ENCODE results near the gene GEMIN8. TPM values are rescaled to one million over a fixed set of nuclear protein-coding genes. Genes with fewer than 3 reads are reported as not detected.
A peak's percentile ranks its signal among the peaks of the same experiment; 100 is the strongest.

GEMIN8 gene, protein sequence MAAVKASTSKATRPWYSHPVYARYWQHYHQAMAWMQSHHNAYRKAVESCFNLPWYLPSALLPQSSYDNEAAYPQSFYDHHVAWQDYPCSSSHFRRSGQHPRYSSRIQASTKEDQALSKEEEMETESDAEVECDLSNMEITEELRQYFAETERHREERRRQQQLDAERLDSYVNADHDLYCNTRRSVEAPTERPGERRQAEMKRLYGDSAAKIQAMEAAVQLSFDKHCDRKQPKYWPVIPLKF
- total RNA-seq (16.5 TPM), polyA plus RNA-seq (10 to 100 TPM; 24.2 to 37.9 (median 28.1) TPM)

- H3K4me3 Mint-ChIP-seq: peak within 1 kb of the TSS; percentile 87 to 99 (median 94)
- peak within 1 kb of the TSS; percentile 92 to 100 (median 97) for H3K27ac Mint-ChIP-seq
- peaks cover 3% of the 10 kb centered on the region for H3K36me3 Mint-ChIP-seq
- Histone ChIP-seq H3K36me3 (ENCODE audit: control insufficient read depth, insufficient read depth, low read length) (no peaks in the 10 kb centered on the region), H3K4me1 (ENCODE audit: control insufficient read depth, insufficient read depth, low read length, poor library complexity, severe bottlenecking) (peaks cover 32% of the 10 kb centered on the region), H3K27me3 (ENCODE audit: control insufficient read depth, insufficient read depth, low read length) (no peaks in the 10 kb centered on the region), H3K27ac (ENCODE audit: insufficient read depth, low read length, poor library complexity, severe bottlenecking) (peak within 1 kb of the TSS; percentile 87), H3K9me3 (ENCODE audit: control insufficient read depth in 2 of 2, low read length in 2 of 2) (no peaks in the 10 kb centered on the region), H3K4me3 (ENCODE audit: low read depth, low read length) (peak within 1 kb of the TSS; percentile 86)
- H3K27me3 Mint-ChIP-seq: peaks cover 5% of the 10 kb centered on the region
- ATAC-seq (ENCODE audit: low read depth in 2 of 2) (peak; percentile 96 to 98), DNase-seq (peak; percentile 82 to 95 (median 92))
- no peaks in the 10 kb centered on the region for H3K9me3 Mint-ChIP-seq
- peaks cover 8 to 55% (median 34%) of the 10 kb centered on the region in 4 donors for H3K4me1 Mint-ChIP-seq
Measured at GRCh38 chrX:14029425-14030173, at the start of gene GEMIN8. Gene GEMIN8, minus strand, starts transcription at chrX:14029892. Its CDS starts 8,414 bp downstream, at chrX:14021478.

DNA sequence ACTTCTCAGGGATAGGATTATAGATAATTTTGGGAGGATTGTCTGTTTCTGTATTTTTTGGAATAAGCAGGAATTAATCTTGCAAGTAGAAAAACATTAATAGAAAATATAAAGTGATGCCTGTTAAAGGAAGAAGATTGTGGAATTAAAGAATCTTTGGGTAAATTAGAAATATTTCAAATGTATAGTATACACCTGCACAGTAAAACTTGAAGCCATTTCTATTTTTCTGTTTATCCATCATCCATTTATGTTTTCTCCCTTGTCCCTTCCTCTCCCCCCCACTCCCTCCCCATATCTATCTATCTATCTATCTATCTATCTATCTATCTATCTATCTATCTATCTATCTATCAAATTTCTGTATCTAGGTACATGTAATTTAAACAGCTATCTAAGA lies 46.9 kb upstream of the GEMIN8 start:
- H3K4me1 Mint-ChIP-seq: no peaks in the 10 kb centered on the region
- no peaks in the 10 kb centered on the region for H3K9me3 Mint-ChIP-seq
- Histone ChIP-seq H3K36me3 (ENCODE audit: control insufficient read depth, insufficient read depth, low read length) (no peaks in the 10 kb centered on the region), H3K9me3 (ENCODE audit: control insufficient read depth in 2 of 2, low read length in 2 of 2) (no peaks in the 10 kb centered on the region), H3K27ac (ENCODE audit: insufficient read depth, low read length, poor library complexity, severe bottlenecking) (no peak overlapping the region), H3K4me3 (ENCODE audit: low read depth, low read length) (no peak overlapping the region), H3K27me3 (ENCODE audit: control insufficient read depth, insufficient read depth, low read length) (no peaks in the 10 kb centered on the region), H3K4me1 (ENCODE audit: control insufficient read depth, insufficient read depth, low read length, poor library complexity, severe bottlenecking) (no peaks in the 10 kb centered on the region)
- H3K4me3 Mint-ChIP-seq: no peak overlapping the region
- no peak overlapping the region for H3K27ac Mint-ChIP-seq
- H3K27me3 Mint-ChIP-seq: no peaks in the 10 kb centered on the region
- H3K36me3 Mint-ChIP-seq: no peaks in the 10 kb centered on the region
- no peak for DNase-seq
- no peak for ATAC-seq (ENCODE audit: low read depth in 2 of 2)

GRCh38 chrX:14073556-14073955 lies 43.9 kb upstream of the GEMIN8 start:
- H3K36me3 ChIP-seq (ENCODE audit: control insufficient read depth, insufficient read depth, low read length): no peaks in the 10 kb centered on the region
- Mint-ChIP-seq H3K4me1 (no peaks in the 10 kb centered on the region), H3K27me3 (peaks cover 1% of the 10 kb centered on the region), H3K4me3 (no peak overlapping the region), H3K27ac (no peak overlapping the region), H3K9me3 (no peaks in the 10 kb centered on the region), H3K36me3 (no peaks in the 10 kb centered on the region)
- no peaks in the 10 kb centered on the region for H3K9me3 ChIP-seq (ENCODE audit: control insufficient read depth in 2 of 2, low read length in 2 of 2)
- ATAC-seq (ENCODE audit: low read depth in 2 of 2) (no peak), DNase-seq (no peak)
- no peaks in the 10 kb centered on the region for H3K4me1 ChIP-seq (ENCODE audit: control insufficient read depth, insufficient read depth, low read length, poor library complexity, severe bottlenecking)
- H3K4me3 ChIP-seq (ENCODE audit: low read depth, low read length): no peak overlapping the region
- H3K27me3 ChIP-seq (ENCODE audit: control insufficient read depth, insufficient read depth, low read length): no peaks in the 10 kb centered on the region
- H3K27ac ChIP-seq (ENCODE audit: insufficient read depth, low read length, poor library complexity, severe bottlenecking): no peak overlapping the region

DNA sequence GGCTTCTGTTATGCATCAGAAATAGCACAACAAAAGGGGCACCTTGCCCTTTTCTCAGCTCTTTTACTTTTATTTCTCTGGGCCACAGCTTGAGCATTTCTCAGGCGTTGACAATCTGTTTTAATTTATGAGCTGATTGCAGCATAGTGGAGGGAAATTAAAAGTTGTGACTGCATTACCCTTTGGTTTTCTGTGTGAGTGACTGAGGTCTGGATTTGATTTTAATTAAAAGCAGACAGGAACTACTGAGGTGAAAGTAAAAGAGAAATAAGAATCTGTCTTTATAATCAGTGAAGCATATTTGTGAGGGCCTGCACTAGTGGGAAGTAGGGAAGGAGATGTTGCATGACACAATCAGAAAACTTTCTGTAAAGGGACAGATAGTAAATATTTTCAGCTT lies 43.4 kb upstream of the GEMIN8 start:
- Histone ChIP-seq H3K27ac (ENCODE audit: insufficient read depth, low read length, poor library complexity, severe bottlenecking) (no peak overlapping the region), H3K36me3 (ENCODE audit: control insufficient read depth, insufficient read depth, low read length) (no peaks in the 10 kb centered on the region), H3K4me1 (ENCODE audit: control insufficient read depth, insufficient read depth, low read length, poor library complexity, severe bottlenecking) (no peaks in the 10 kb centered on the region), H3K27me3 (ENCODE audit: control insufficient read depth, insufficient read depth, low read length) (no peaks in the 10 kb centered on the region), H3K9me3 (ENCODE audit: control insufficient read depth in 2 of 2, low read length in 2 of 2) (no peaks in the 10 kb centered on the region), H3K4me3 (ENCODE audit: low read depth, low read length) (no peak overlapping the region)
- no peaks in the 10 kb centered on the region for H3K9me3 Mint-ChIP-seq
- no peak overlapping the region for H3K27ac Mint-ChIP-seq
- no peak overlapping the region for H3K4me3 Mint-ChIP-seq
- peaks cover 5% of the 10 kb centered on the region for H3K27me3 Mint-ChIP-seq
- ATAC-seq (ENCODE audit: low read depth in 2 of 2) (no peak), DNase-seq (no peak)
- H3K4me1 Mint-ChIP-seq: no peaks in the 10 kb centered on the region
- no peaks in the 10 kb centered on the region for H3K36me3 Mint-ChIP-seq

GRCh38 chrX:14065800-14066199 lies 36.1 kb upstream of the GEMIN8 start:
- DNase-seq (no peak), ATAC-seq (ENCODE audit: low read depth in 2 of 2) (no peak)
- Mint-ChIP-seq H3K4me1 (no peaks in the 10 kb centered on the region), H3K27ac (no peak overlapping the region), H3K27me3 (peaks cover 5% of the 10 kb centered on the region), H3K36me3 (no peaks in the 10 kb centered on the region), H3K4me3 (no peak overlapping the region), H3K9me3 (peaks cover 0 to 2% (median 0%) of the 10 kb centered on the region in 7 donors)
- Histone ChIP-seq H3K9me3 (ENCODE audit: control insufficient read depth in 2 of 2, low read length in 2 of 2) (no peaks in the 10 kb centered on the region), H3K4me3 (ENCODE audit: low read depth, low read length) (no peak overlapping the region), H3K27ac (ENCODE audit: insufficient read depth, low read length, poor library complexity, severe bottlenecking) (no peak overlapping the region), H3K27me3 (ENCODE audit: control insufficient read depth, insufficient read depth, low read length) (no peaks in the 10 kb centered on the region), H3K36me3 (ENCODE audit: control insufficient read depth, insufficient read depth, low read length) (no peaks in the 10 kb centered on the region), H3K4me1 (ENCODE audit: control insufficient read depth, insufficient read depth, low read length, poor library complexity, severe bottlenecking) (no peaks in the 10 kb centered on the region)

GRCh38 chrX:14064626-14065432 lies 35.1 kb upstream of the GEMIN8 start:
- no peak overlapping the region for H3K4me3 ChIP-seq (ENCODE audit: low read depth, low read length)
- no peak overlapping the region for H3K27ac ChIP-seq (ENCODE audit: insufficient read depth, low read length, poor library complexity, severe bottlenecking)
- peaks cover 5% of the 10 kb centered on the region for H3K27me3 Mint-ChIP-seq
- H3K9me3 Mint-ChIP-seq: peaks cover 0 to 2% (median 0%) of the 10 kb centered on the region in 7 donors
- H3K9me3 ChIP-seq (ENCODE audit: control insufficient read depth in 2 of 2, low read length in 2 of 2): no peaks in the 10 kb centered on the region
- ATAC-seq (ENCODE audit: low read depth in 2 of 2) (no peak), DNase-seq (no peak)
- no peaks in the 10 kb centered on the region for H3K36me3 ChIP-seq (ENCODE audit: control insufficient read depth, insufficient read depth, low read length)
- H3K27ac Mint-ChIP-seq: no peak overlapping the region
- H3K4me3 Mint-ChIP-seq: no peak overlapping the region
- no peaks in the 10 kb centered on the region for H3K4me1 ChIP-seq (ENCODE audit: control insufficient read depth, insufficient read depth, low read length, poor library complexity, severe bottlenecking)
- H3K4me1 Mint-ChIP-seq: no peaks in the 10 kb centered on the region
- no peaks in the 10 kb centered on the region for H3K27me3 ChIP-seq (ENCODE audit: control insufficient read depth, insufficient read depth, low read length)
- H3K36me3 Mint-ChIP-seq: no peaks in the 10 kb centered on the region

DNA sequence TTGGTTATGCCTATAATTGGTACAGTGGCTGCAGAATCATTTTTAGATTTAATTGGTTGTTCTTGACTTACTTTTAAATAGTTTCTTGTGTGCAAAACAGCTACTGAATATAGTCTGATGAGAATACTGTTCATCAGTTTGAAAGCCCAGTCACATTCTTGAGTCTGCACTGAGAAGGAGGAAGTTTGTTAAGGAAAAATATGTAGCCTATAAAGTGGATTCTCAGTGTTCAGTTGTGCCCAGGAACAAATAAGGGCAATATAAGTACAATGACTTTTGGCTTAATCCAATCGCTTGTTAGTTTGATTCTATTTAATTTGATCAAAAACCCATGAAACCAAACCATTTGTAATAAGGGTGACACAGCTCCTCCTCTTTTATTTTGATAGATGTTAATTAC lies 32.8 kb upstream of the GEMIN8 start:
- Histone ChIP-seq H3K9me3 (ENCODE audit: control insufficient read depth in 2 of 2, low read length in 2 of 2) (no peaks in the 10 kb centered on the region), H3K27me3 (ENCODE audit: control insufficient read depth, insufficient read depth, low read length) (no peaks in the 10 kb centered on the region), H3K4me3 (ENCODE audit: low read depth, low read length) (no peak overlapping the region), H3K36me3 (ENCODE audit: control insufficient read depth, insufficient read depth, low read length) (no peaks in the 10 kb centered on the region), H3K27ac (ENCODE audit: insufficient read depth, low read length, poor library complexity, severe bottlenecking) (no peak overlapping the region), H3K4me1 (ENCODE audit: control insufficient read depth, insufficient read depth, low read length, poor library complexity, severe bottlenecking) (no peaks in the 10 kb centered on the region)
- H3K9me3 Mint-ChIP-seq: peaks cover 0 to 2% (median 0%) of the 10 kb centered on the region in 7 donors
- no peak for DNase-seq
- H3K36me3 Mint-ChIP-seq: no peaks in the 10 kb centered on the region
- no peaks in the 10 kb centered on the region for H3K4me1 Mint-ChIP-seq
- no peak overlapping the region for H3K4me3 Mint-ChIP-seq
- H3K27me3 Mint-ChIP-seq: peaks cover 14% of the 10 kb centered on the region
- no peak for ATAC-seq (ENCODE audit: low read depth in 2 of 2)
- H3K27ac Mint-ChIP-seq: no peak overlapping the region

Measured in CD4-positive, CD25-positive, alpha-beta regulatory T cell (primary cell).